DMS 273 treated with DMSO at 0.1 percent for 48 hours (cell line): ENCODE results near the gene CRKL.

Experiments used
- DNase-seq: peaks from one replicate; lab custom pipeline; 2025; lab: John Stamatoyannopoulos, UW

Gene CRKL

GRCh38 chr22:20982563-20982882 is 65.3 kb downstream of the CRKL start:
- no peak for DNase-seq

GRCh38 chr22:20983081-20983771 is 66.0 kb downstream of the CRKL start:
- DNase-seq: no peak

- no peak for DNase-seq
Observed at GRCh38 chr22:20985720-20986119, 68.5 kb downstream of the CRKL start.

GRCh38 chr22:20986365-20986764 is 69.2 kb downstream of the CRKL start:
- DNase-seq: no peak

- no peak for DNase-seq
Observed at GRCh38 chr22:20987375-20987774, 70.2 kb downstream of the CRKL start.

GRCh38 chr22:20988573-20989322 is 71.5 kb downstream of the CRKL start:
- DNase-seq: no peak

GRCh38 chr22:20989323-20990138 is 72.3 kb downstream of the CRKL start:
- no peak for DNase-seq

- DNase-seq: no peak
Observed at GRCh38 chr22:20990184-20991180, 73.3 kb downstream of the CRKL start.

GRCh38 chr22:20991252-20992055 is 74.2 kb downstream of the CRKL start:
- DNase-seq: no peak

- no peak for DNase-seq
Observed at GRCh38 chr22:20992056-20992442, 74.8 kb downstream of the CRKL start.

GRCh38 chr22:20992456-20993303 is 75.5 kb downstream of the CRKL start:
- DNase-seq: no peak

GRCh38 chr22:20993304-20994127 is 76.3 kb downstream of the CRKL start:
- no peak for DNase-seq

GRCh38 chr22:20994128-20994901 is 77.1 kb downstream of the CRKL start:
- no peak for DNase-seq

GRCh38 chr22:20994902-20995241 is 77.7 kb downstream of the CRKL start:
- no peak for DNase-seq

GRCh38 chr22:20995329-20996030 is 78.3 kb downstream of the CRKL start:
- DNase-seq: no peak

- no peak for DNase-seq
Observed at GRCh38 chr22:20996031-20996410, 78.8 kb downstream of the CRKL start.

GRCh38 chr22:20996598-20997535 is 79.7 kb downstream of the CRKL start:
- DNase-seq: no peak
